Fibroblast of skin of back (primary cell): Measurements from ENCODE around the gene ITIH6.
"Not testable (repeated sequence)": the region's sequence is repeated elsewhere in the genome, so short reads cannot be mapped to it uniquely, and the experiment has no call there.

Source experiments
- DNase-seq: peaks from one replicate; pipeline ENCODE4 v3.0.0-alpha.2; 2013

Gene ITIH6

GRCh38 chrX:54799046-54799445, 991 bp upstream of the ITIH6 start:
- DNase-seq, result no peak

- DNase-seq, result no peak
Observed at GRCh38 chrX:54794795-54795194, 3.3 kb downstream of the ITIH6 start.

- DNase-seq, result no peak
Observed at GRCh38 chrX:54794028-54794427, 4.0 kb downstream of the ITIH6 start.

GRCh38 chrX:54789405-54789804, 8.7 kb downstream of the ITIH6 start:
- DNase-seq, result not testable (repeated sequence)

GRCh38 chrX:54788446-54788845, 9.6 kb downstream of the ITIH6 start:
- DNase-seq, result no peak

- no peak for DNase-seq
Observed at GRCh38 chrX:54786967-54787366, 11.1 kb downstream of the ITIH6 start.

GRCh38 chrX:54785901-54786300, 12.2 kb downstream of the ITIH6 start:
- DNase-seq, result peak; percentile 4

- no peak for DNase-seq
Observed at GRCh38 chrX:54776987-54777672, 20.9 kb downstream of the ITIH6 start.

- no peak for DNase-seq
Observed at GRCh38 chrX:54776061-54776460, 22.0 kb downstream of the ITIH6 start.

- peak; percentile 87 for DNase-seq
Observed at GRCh38 chrX:54774391-54775094, 23.5 kb downstream of the ITIH6 start.

- DNase-seq, result no peak
Observed at GRCh38 chrX:54758114-54759055, 39.7 kb downstream of the ITIH6 start.

- DNase-seq, result no peak
Observed at GRCh38 chrX:54754854-54755253, 43.2 kb downstream of the ITIH6 start.

GRCh38 chrX:54748626-54749025, 49.4 kb downstream of the ITIH6 start:
- DNase-seq, result no peak

- DNase-seq, result no peak
Observed at GRCh38 chrX:54747733-54748393, 50.2 kb downstream of the ITIH6 start.

- DNase-seq, result no peak
Observed at GRCh38 chrX:54746928-54747327, 51.1 kb downstream of the ITIH6 start.

GRCh38 chrX:54745676-54746075, 52.4 kb downstream of the ITIH6 start:
- no peak for DNase-seq

GRCh38 chrX:54738567-54738966, 59.5 kb downstream of the ITIH6 start:
- DNase-seq, result not testable (repeated sequence)

- DNase-seq, result not testable (repeated sequence)
Observed at GRCh38 chrX:54736298-54736942, 61.6 kb downstream of the ITIH6 start.

GRCh38 chrX:54721424-54721823, 76.6 kb downstream of the ITIH6 start:
- DNase-seq, result no peak

GRCh38 chrX:54715621-54716020, 82.4 kb downstream of the ITIH6 start:
- DNase-seq, result no peak

GRCh38 chrX:54714424-54714823, 83.6 kb downstream of the ITIH6 start:
- no peak for DNase-seq

- DNase-seq, result no peak
Observed at GRCh38 chrX:54711735-54712134, 86.3 kb downstream of the ITIH6 start.
